ENCODE data around the gene TNS2.

TNS2 gene

GRCh38 chr12:53099071-53099882 is 49.4 kb downstream of the TNS2 start (continued):
- TF ChIP-seq ZNF26 (tag by site-specific recombination; IDR thresholded peaks at IDR 0.05) (no peak), HIC1 (tag by site-specific recombination; IDR thresholded peaks at IDR 0.05) (0 out of 2 replicates have a peak, but pooled peaks have one; percentile 28), ZNF530 (tag by site-specific recombination; IDR thresholded peaks at IDR 0.05; ENCODE audit: low read depth) (no peak), ZNF202 (tag by site-specific recombination; IDR thresholded peaks at IDR 0.05; ENCODE audit: borderline replicate concordance) (no peak), ZNF624 (tag by site-specific recombination; IDR thresholded peaks at IDR 0.05) (no peak), OSR2 (tag by site-specific recombination; IDR thresholded peaks at IDR 0.05) (no peak), ZNF510 (tag by site-specific recombination; IDR thresholded peaks at IDR 0.05; ENCODE audit: insufficient replicate concordance) (no peak), ZNF37A (tag by site-specific recombination; IDR thresholded peaks at IDR 0.05) (no peak), ZBTB10 (tag by site-specific recombination; IDR thresholded peaks at IDR 0.05) (peak; percentile 80), ZBTB49 (tag by site-specific recombination; IDR thresholded peaks at IDR 0.05; ENCODE audit: low read depth) (no peak), ZNF544 (tag by site-specific recombination; IDR thresholded peaks at IDR 0.05) (no peak), ZNF221 (tag by site-specific recombination; IDR thresholded peaks at IDR 0.05; ENCODE audit: borderline replicate concordance) (no peak), ZNF585B (tag by site-specific recombination; IDR thresholded peaks at IDR 0.05) (no peak), ZFHX2 (tag by site-specific recombination; conservative IDR thresholded peaks at IDR 0.05) (peak; percentile 28; the same call in 1 of the 2 replicates), KLF17 (tag by site-specific recombination; IDR thresholded peaks at IDR 0.05) (peak; percentile 91), ZNF514 (tag by site-specific recombination; IDR thresholded peaks at IDR 0.05) (no peak), HOXA7 (CRISPR knock-in tag; IDR thresholded peaks at IDR 0.05; ENCODE audit: borderline replicate concordance) (no peak), KLF8 (tag by site-specific recombination; IDR thresholded peaks at IDR 0.05) (peak; percentile 75), ZBTB8A (tag by site-specific recombination; IDR thresholded peaks at IDR 0.05) (peak; percentile 36; the same call in 1 of the 2 replicates), ZNF664 (tag by site-specific recombination; IDR thresholded peaks at IDR 0.05) (no peak), SALL2 (tag by site-specific recombination; IDR thresholded peaks at IDR 0.05; ENCODE audit: borderline replicate concordance) (no peak), ZNF433 (tag by site-specific recombination; IDR thresholded peaks at IDR 0.05; ENCODE audit: low read depth) (no peak), ZNF362 (tag by site-specific recombination; IDR thresholded peaks at IDR 0.05) (no peak), KLF7 (tag by site-specific recombination; IDR thresholded peaks at IDR 0.05; ENCODE audit: borderline replicate concordance) (no peak), ZNF184 (tag by site-specific recombination; IDR thresholded peaks at IDR 0.05) (no peak), KLF16 (tag by site-specific recombination; IDR thresholded peaks at IDR 0.05) (no peak), MEIS1 (CRISPR knock-in tag; IDR thresholded peaks at IDR 0.05; ENCODE audit: borderline replicate concordance) (no peak), GLI4 (tag by site-specific recombination; IDR thresholded peaks at IDR 0.05) (no peak), ZNF394 (tag by site-specific recombination; IDR thresholded peaks at IDR 0.05; ENCODE audit: borderline replicate concordance) (no peak)
